Liver (tissue), 3 donors: Measurements from ENCODE around the gene CACNA1D.

Experiments
- CTCF ChIP-seq: fragments of 150-350 bp; IDR thresholded peaks from 2 replicates; pipeline ENCODE4 v1.5.1; 2017; ENCODE audit warnings: improper control_type of control experiment, low read depth, low read length; ENCODE audit not compliant: missing input control
- MAX ChIP-seq: IDR thresholded peaks from 2 replicates; pipeline ENCODE4 v1.6.1; 2016; ENCODE audit warnings: antibody characterized with exemption
- RAD21 ChIP-seq, 2 donors: IDR thresholded peaks; 2 replicates each; pipeline ENCODE4 v1.6.1; 2016; ENCODE audit warnings: antibody characterized with exemption in 2 of 2, mild to moderate bottlenecking in 2 of 2
- TAF1 ChIP-seq: conservative IDR thresholded peaks from 2 replicates; pipeline ENCODE4 v1.6.1; 2016; ENCODE audit warnings: antibody characterized with exemption, mild to moderate bottlenecking
- YY1 ChIP-seq: IDR thresholded peaks from 2 replicates; pipeline ENCODE4 v1.6.1; 2016; ENCODE audit warnings: antibody characterized with exemption, mild to moderate bottlenecking
- donor health status: healthy.
- donor health status: healthy.

GRCh38 chr3:53585627-53586026 is 91.2 kb downstream of the CACNA1D start:
- no peak for TF ChIP-seq CTCF
- TF ChIP-seq YY1: no peak
- no peak for TF ChIP-seq TAF1
- TF ChIP-seq MAX: no peak
- TF ChIP-seq RAD21 (IDR thresholded peaks at IDR 0.05): no peak
